ENCODE measurements around the gene ENPP3. TPM values are rescaled to one million over a fixed set of nuclear protein-coding genes. Genes with fewer than 3 reads are reported as not detected.

Gene ENPP3
- total and polyA plus RNA-seq, 10 of the 15 experiments (the other 5 are each of a cell fraction or from before 2014, with no cell fraction given): 0.01 TPM; not detected in 9

- H4K20me1 ChIP-seq (ENCODE audit: control insufficient read depth, insufficient read depth): no peaks in the 10 kb centered on the region
- H2AFZ ChIP-seq (ENCODE audit: control insufficient read depth, low read depth, low read length): no peak overlapping the region
- in situ Hi-C loops (cut with MboI) (no loop called here), intact Hi-C loops (cut with micrococcal nuclease; ENCODE audit: unreplicated experiment) (no loop called here)
- TF ChIP-seq, protein P1, sequence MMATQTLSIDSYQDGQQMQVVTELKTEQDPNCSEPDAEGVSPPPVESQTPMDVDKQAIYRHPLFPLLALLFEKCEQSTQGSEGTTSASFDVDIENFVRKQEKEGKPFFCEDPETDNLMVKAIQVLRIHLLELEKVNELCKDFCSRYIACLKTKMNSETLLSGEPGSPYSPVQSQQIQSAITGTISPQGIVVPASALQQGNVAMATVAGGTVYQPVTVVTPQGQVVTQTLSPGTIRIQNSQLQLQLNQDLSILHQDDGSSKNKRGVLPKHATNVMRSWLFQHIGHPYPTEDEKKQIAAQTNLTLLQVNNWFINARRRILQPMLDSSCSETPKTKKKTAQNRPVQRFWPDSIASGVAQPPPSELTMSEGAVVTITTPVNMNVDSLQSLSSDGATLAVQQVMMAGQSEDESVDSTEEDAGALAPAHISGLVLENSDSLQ (IDR thresholded peaks at IDR 0.05): no peak
- no peak for TF ChIP-seq BCL11A (IDR thresholded peaks at IDR 0.05; ENCODE audit: low read depth, low read length)
- TF ChIP-seq, protein P2, sequence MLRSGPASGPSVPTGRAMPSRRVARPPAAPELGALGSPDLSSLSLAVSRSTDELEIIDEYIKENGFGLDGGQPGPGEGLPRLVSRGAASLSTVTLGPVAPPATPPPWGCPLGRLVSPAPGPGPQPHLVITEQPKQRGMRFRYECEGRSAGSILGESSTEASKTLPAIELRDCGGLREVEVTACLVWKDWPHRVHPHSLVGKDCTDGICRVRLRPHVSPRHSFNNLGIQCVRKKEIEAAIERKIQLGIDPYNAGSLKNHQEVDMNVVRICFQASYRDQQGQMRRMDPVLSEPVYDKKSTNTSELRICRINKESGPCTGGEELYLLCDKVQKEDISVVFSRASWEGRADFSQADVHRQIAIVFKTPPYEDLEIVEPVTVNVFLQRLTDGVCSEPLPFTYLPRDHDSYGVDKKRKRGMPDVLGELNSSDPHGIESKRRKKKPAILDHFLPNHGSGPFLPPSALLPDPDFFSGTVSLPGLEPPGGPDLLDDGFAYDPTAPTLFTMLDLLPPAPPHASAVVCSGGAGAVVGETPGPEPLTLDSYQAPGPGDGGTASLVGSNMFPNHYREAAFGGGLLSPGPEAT (IDR thresholded peaks at IDR 0.05; ENCODE audit: low read depth): no peak
- TF ChIP-seq RAD21 (IDR thresholded peaks at IDR 0.05; ENCODE audit: insufficient read depth, low read depth, low read length): no peak
- TF ChIP-seq E2F4 (IDR thresholded peaks at IDR 0.05; ENCODE audit: low read depth, low read length): no peak
- TF ChIP-seq, protein P3, sequence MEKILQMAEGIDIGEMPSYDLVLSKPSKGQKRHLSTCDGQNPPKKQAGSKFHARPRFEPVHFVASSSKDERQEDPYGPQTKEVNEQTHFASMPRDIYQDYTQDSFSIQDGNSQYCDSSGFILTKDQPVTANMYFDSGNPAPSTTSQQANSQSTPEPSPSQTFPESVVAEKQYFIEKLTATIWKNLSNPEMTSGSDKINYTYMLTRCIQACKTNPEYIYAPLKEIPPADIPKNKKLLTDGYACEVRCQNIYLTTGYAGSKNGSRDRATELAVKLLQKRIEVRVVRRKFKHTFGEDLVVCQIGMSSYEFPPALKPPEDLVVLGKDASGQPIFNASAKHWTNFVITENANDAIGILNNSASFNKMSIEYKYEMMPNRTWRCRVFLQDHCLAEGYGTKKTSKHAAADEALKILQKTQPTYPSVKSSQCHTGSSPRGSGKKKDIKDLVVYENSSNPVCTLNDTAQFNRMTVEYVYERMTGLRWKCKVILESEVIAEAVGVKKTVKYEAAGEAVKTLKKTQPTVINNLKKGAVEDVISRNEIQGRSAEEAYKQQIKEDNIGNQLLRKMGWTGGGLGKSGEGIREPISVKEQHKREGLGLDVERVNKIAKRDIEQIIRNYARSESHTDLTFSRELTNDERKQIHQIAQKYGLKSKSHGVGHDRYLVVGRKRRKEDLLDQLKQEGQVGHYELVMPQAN (conservative IDR thresholded peaks at IDR 0.05): no peak
- no peak for TF ChIP-seq BRCA1 (IDR thresholded peaks at IDR 0.05; ENCODE audit: low read depth, low read length)
- no peak for TF ChIP-seq SUPT20H (IDR thresholded peaks at IDR 0.05; ENCODE audit: borderline replicate concordance, control insufficient read depth, low read depth, low read length)
- TF ChIP-seq NR2C2 (IDR thresholded peaks at IDR 0.05; ENCODE audit: borderline replicate concordance, control insufficient read depth, insufficient read length, low read depth): no peak
- no peak for TF ChIP-seq SREBF1 (IDR thresholded peaks at IDR 0.05; ENCODE audit: low read length)
- TF ChIP-seq MTA2 (IDR thresholded peaks at IDR 0.05; ENCODE audit: low read depth): no peak
- no peak for TF ChIP-seq FOXM1 (IDR thresholded peaks at IDR 0.05; ENCODE audit: low read depth, low read length)
- no peaks in the 10 kb centered on the region for H3K9me3 ChIP-seq (replicated peaks; ENCODE audit: control insufficient read depth, insufficient read depth, low read length)
- DNase-seq (ENCODE audit: low read depth, low spot score) (no peak), ATAC-seq (no peak), FAIRE-seq (no peak)
- no TSS peak for BruUV-seq (replicated peaks)
- 45% methylated on average over 2 of the region's 2 CpGs for WGBS (ENCODE audit: insufficient coverage, insufficient replicate concordance, low lambda C conversion rate, missing lambda C conversion rate)
- H3K4me3 ChIP-seq: no peak overlapping the region
- peaks cover 0 to 3% of the 10 kb centered on the region in 2 experiments; a peak in 2 of 4 replicates for H3K27me3 ChIP-seq (replicated peaks in 1 of 2; ENCODE audit: control insufficient read depth in 2 of 2, insufficient read depth in 2 of 2, low read length in 1 of 2)
- no peaks in the 10 kb centered on the region for H3K36me3 ChIP-seq (ENCODE audit: control insufficient read depth in 2 of 2, insufficient read depth in 2 of 2, low read length in 1 of 2)
- no peaks in the 10 kb centered on the region for H3K4me1 ChIP-seq (ENCODE audit: control insufficient read depth, insufficient read depth, low read length)
- H3K27ac ChIP-seq (ENCODE audit: control insufficient read depth, insufficient read depth): no peak overlapping the region
- H3K4me2 ChIP-seq (ENCODE audit: control insufficient read depth, insufficient read depth): no peak overlapping the region
- ChIA-PET SMC1A (ENCODE audit: uncharacterized antibody, unreplicated experiment) (interaction anchor here (0.6 to 0.9 kb wide), 2 partner anchors 10 to 16 kb away, joined by 3 to 4 read pairs; no protein-coding TSS in a partner anchor), RAD21 (ENCODE audit: unreplicated experiment) (no interaction called here), CTCF (no interaction called here), POLR2A (no interaction called here)
- no peaks in the 10 kb centered on the region for H3K79me2 ChIP-seq (ENCODE audit: control insufficient read depth, insufficient read depth, low read length)
- no peak overlapping the region for H3K9ac ChIP-seq (ENCODE audit: control insufficient read depth, insufficient read depth, low read length)
These were observed 36.1 kb downstream of the ENPP3 start for GRCh38 chr6:131673184-131673583.

Measured in GM12878 (cell line).